Measurements from ENCODE around the gene ASB8. TPM values are rescaled to one million over a fixed set of nuclear protein-coding genes. Genes with fewer than 3 reads are reported as not detected.

ASB8 gene
- total and polyA plus RNA-seq, 9 of the 15 experiments (the other 6 are each of a cell fraction or from before 2014, with no cell fraction given) = 13.3 to 29.0 (median 19.6) TPM

- Histone ChIP-seq H2AFZ (ENCODE audit: low read depth, low read length) (peak within 1 kb of the TSS; percentile 89), H3K9me3 (replicated peaks; ENCODE audit: control insufficient read depth, insufficient read depth, low read depth, low read length) (no peaks in the 10 kb centered on the region), H3K27ac (ENCODE audit: extremely low read depth, low read depth, low read length) (no peak within 1 kb of the TSS), H3K4me1 (replicated peaks in 1 of 2; ENCODE audit: control insufficient read depth in 2 of 2, insufficient read depth in 2 of 2, low read length in 2 of 2) (peaks cover 0 to 17% of the 10 kb centered on the region in 2 experiments; a peak in 3 of 5 replicates), H3K4me2 (ENCODE audit: insufficient read depth, low read length) (peak within 1 kb of the TSS; percentile 82), H3K9me1 (ENCODE audit: control insufficient read depth, insufficient read depth, low read length) (peaks cover 3% of the 10 kb centered on the region), H3K9ac (ENCODE audit: insufficient read depth in 1 of 2, low read depth in 2 of 2, low read length in 2 of 2) (peak within 1 kb of the TSS in 1 of 2 experiments; percentile 74; a peak in 2 of 4 replicates), H3K79me2 (ENCODE audit: control insufficient read depth, insufficient read depth, low read length) (no peaks in the 10 kb centered on the region), H3K36me3 (ENCODE audit: control insufficient read depth, insufficient read depth, low read length) (no peaks in the 10 kb centered on the region), H4K20me1 (replicated peaks; ENCODE audit: control insufficient read depth, insufficient read depth, low read length) (no peaks in the 10 kb centered on the region), H3K4me3 (peak within 1 kb of the TSS; percentile 34), H3K27me3 (ENCODE audit: control insufficient read depth in 2 of 2, insufficient read depth in 2 of 2, low read length in 2 of 2) (peaks cover 17 to 40% of the 10 kb centered on the region in 2 experiments; a peak in 4 of 5 replicates)
- ATAC-seq (peak; percentile 80), FAIRE-seq (peak; percentile 52), DNase-seq (ENCODE audit: extremely low read depth in 1 of 4, low spot score in 3 of 4) (peak; percentile 47 to 66 (median 64))
- in situ Hi-C loops (cut with MboI) (no loop called here), intact Hi-C loops (cut with micrococcal nuclease) (no loop called here)
- POLR2A ChIA-PET = interaction anchor here (0.6 kb wide), 2 partner anchors 10 kb away, joined by 3 read pairs; no protein-coding TSS in a partner anchor
- CTCF ChIA-PET (ENCODE audit: low intra/inter-chr PET ratio) = interaction anchor here (0.5 kb wide), 1 partner anchor 137 kb away, joined by 4 read pairs; no protein-coding TSS in a partner anchor
- 7% methylated on average over 45 of the region's 61 CpGs for WGBS (ENCODE audit: insufficient coverage, low coverage, missing lambda C conversion rate)
- no TSS peak for BruUV-seq (replicated peaks)
- TF ChIP-seq ERF (CRISPR knock-in tag; IDR thresholded peaks at IDR 0.05) (no peak), PPARD (CRISPR knock-in tag; IDR thresholded peaks at IDR 0.05) (no peak), PREB (CRISPR knock-in tag; IDR thresholded peaks at IDR 0.05) (peak; percentile 68; the same call in 1 of the 2 replicates), FIP1L1 (IDR thresholded peaks at IDR 0.05; ENCODE audit: low read depth, low read length, poor library complexity, severe bottlenecking) (peak; percentile 29), RBFOX2 (IDR thresholded peaks at IDR 0.05; ENCODE audit: low read depth, low read length) (peak; percentile 31; the same call in 1 of the 2 replicates), RAD21 (CRISPR knock-in tag; conservative IDR thresholded peaks at IDR 0.05 in 1 of 2, IDR thresholded peaks at IDR 0.05 in 1 of 2) (peak in 1 of 2 experiments; percentile 43; a peak in 2 of 4 replicates), SAFB (IDR thresholded peaks at IDR 0.05; ENCODE audit: borderline replicate concordance, low read depth, low read length) (0 out of 2 replicates have a peak, but pooled peaks have one; percentile 39), HNRNPK (IDR thresholded peaks at IDR 0.05; ENCODE audit: low read depth, low read length, poor library complexity, severe bottlenecking) (no peak), ZNF311 (CRISPR knock-in tag; IDR thresholded peaks at IDR 0.05) (no peak), MTA3 (IDR thresholded peaks at IDR 0.05; ENCODE audit: borderline replicate concordance) (0 out of 2 replicates have a peak, but pooled peaks have one; percentile 55), NELFE (IDR thresholded peaks at IDR 0.05; ENCODE audit: insufficient read depth, insufficient read length) (no peak), ETS1 (conservative IDR thresholded peaks at IDR 0.05; ENCODE audit: control insufficient read depth, low read depth, low read length) (no peak)
Observed at GRCh38 chr12:48183091-48183875, 26.0 kb upstream of the ASB8 start, which contains the start of gene CCDC184. TSS of gene CCDC184 (plus strand) at chr12:48183644. CDS start at chr12:48184123, 479 bp downstream.
